K562 (cell line): Measurements from ENCODE around the gene ST14. TPM values are rescaled to one million over a fixed set of nuclear protein-coding genes. Genes with fewer than 3 reads are reported as not detected.

ENCODE experiments used
- ATAC-seq: fragments of 200-7000 bp; cut with Tn5 transposase; 3 replicates; pipeline ENCODE4 v1.9.1; 2020; ENCODE audit warnings: moderate library complexity
- BruUV-seq: library from RNA; stranded (reverse); fragments of 400-500 nt; replicated peaks from 2 replicates; lab custom pipeline; 2021; lab: Mats Ljungman, UMichigan
- CTCF ChIA-PET: fragments of 300-600 bp; formaldehyde crosslinking; extraction: SDS; loops from one replicate; lab custom pipeline; 2021; ENCODE audit warnings: low intra/inter-chr PET ratio; lab: Yijun Ruan, JAX
- POLR2A ChIA-PET: fragments of 300-600, 350-650 bp; sonication (Branson Sonifier 250); formaldehyde crosslinking; extraction: SDS; loops from one replicate; lab custom pipeline; 2021; ENCODE audit warnings: antibody characterized with exemption, inconsistent platforms; lab: Yijun Ruan, JAX
- DNase-seq, 4 experiments: peaks; one replicate each; pipeline versions ENCODE4 v3.0.0 to v3.0.0-alpha.2; 2011 to 2018; ENCODE audit warnings: low spot score in 3 of 4, mixed read lengths in 3 of 4; ENCODE audit errors: extremely low read depth in 1 of 4
- FAIRE-seq: peaks from 2 replicates; lab custom pipeline; 2011; peaks lifted over from hg19 to GRCh38; lab: Jason Lieb, UNC
- H2AFZ ChIP-seq: 2 replicates; pipeline ENCODE4 v1.6.0; 2011; ENCODE audit warnings: low read depth, low read length, control low read depth, inconsistent platforms
- H3K27ac ChIP-seq: fragments of 200-600 bp; 3 replicates; pipeline ENCODE4 v1.8.0; 2011; ENCODE audit warnings: low read depth, mild to moderate bottlenecking, control low read depth, inconsistent platforms, low read length, moderate library complexity, mixed read lengths; ENCODE audit errors: extremely low read depth
- H3K27me3 ChIP-seq, 2 experiments: fragments of 300-600 bp in 1 of 2; 2 replicates in 1 of 2; 3 replicates in 1 of 2; pipeline versions ENCODE4 v1.6.0 to v1.8.0; 2011; ENCODE audit warnings: inconsistent platforms in 2 of 2, low read length in 2 of 2, mild to moderate bottlenecking in 1 of 2, mixed read lengths in 1 of 2, moderate library complexity in 1 of 2; ENCODE audit not compliant: control insufficient read depth in 2 of 2, insufficient read depth in 2 of 2
- H3K36me3 ChIP-seq: fragments of 300-600 bp; 3 replicates; pipeline ENCODE4 v1.8.0; 2011; ENCODE audit warnings: mild to moderate bottlenecking, low read length, inconsistent platforms; ENCODE audit not compliant: control insufficient read depth, insufficient read depth
- H3K4me1 ChIP-seq, 2 experiments: fragments of 200-600 bp in 1 of 2; replicated peaks in 1 of 2; 2 replicates in 1 of 2; 3 replicates in 1 of 2; pipeline versions ENCODE4 v1.5.1 to v1.8.0; 2011; ENCODE audit warnings: inconsistent platforms in 2 of 2, low read length in 2 of 2, mild to moderate bottlenecking in 1 of 2, mixed read lengths in 1 of 2, moderate library complexity in 1 of 2; ENCODE audit not compliant: control insufficient read depth in 2 of 2, insufficient read depth in 2 of 2
- H3K4me2 ChIP-seq: 2 replicates; pipeline ENCODE4 v1.6.1; 2011; ENCODE audit warnings: low read length, control low read depth, inconsistent platforms, mixed read lengths; ENCODE audit not compliant: insufficient read depth
- H3K4me3 ChIP-seq: fragments of 200-600 bp; sonication (generic), shearing (Covaris generic); 2 replicates; pipeline ENCODE4 v1.5.1; 2016; ENCODE audit warnings: control low read depth, inconsistent platforms
- H3K79me2 ChIP-seq: fragments of 200-600 bp; 3 replicates; pipeline ENCODE4 v1.8.0; 2011; ENCODE audit warnings: low read length, inconsistent platforms; ENCODE audit not compliant: control insufficient read depth, insufficient read depth
- H3K9ac ChIP-seq, 2 experiments: 2 replicates each; pipeline versions ENCODE4 v1.6.0 to v1.6.1; 2011; ENCODE audit warnings: low read depth in 2 of 2, low read length in 2 of 2, control low read depth in 1 of 2, inconsistent platforms in 1 of 2, mild to moderate bottlenecking in 1 of 2, mixed read lengths in 1 of 2; ENCODE audit not compliant: insufficient read depth in 1 of 2
- H3K9me1 ChIP-seq: one replicate; pipeline ENCODE4 v1.6.0; 2011; ENCODE audit warnings: inconsistent platforms, mild to moderate bottlenecking, low read length, moderate library complexity; ENCODE audit not compliant: control insufficient read depth, insufficient read depth
- H3K9me3 ChIP-seq: replicated peaks from 2 replicates; pipeline ENCODE4 v1.5.1; 2011; ENCODE audit warnings: low read depth, low read length, inconsistent platforms; ENCODE audit not compliant: control insufficient read depth, insufficient read depth
- H4K20me1 ChIP-seq: replicated peaks from 2 replicates; pipeline ENCODE4 v1.6.1; 2011; ENCODE audit warnings: low read length, inconsistent platforms, mixed read lengths; ENCODE audit not compliant: control insufficient read depth, insufficient read depth
- U2AF1 ChIP-seq: fragments of 200-400 bp; formaldehyde crosslinking; optimal IDR thresholded peaks from 2 replicates; pipeline ENCODE3; 2017; ENCODE audit warnings: mild to moderate bottlenecking, low read depth, low read length, moderate library complexity
- ZHX1 ChIP-seq: fragments of 150-350 bp; conservative IDR thresholded peaks from 2 replicates; pipeline ENCODE4 v1.6.1; 2014; ENCODE audit warnings: low read length
- ZNF124 ChIP-seq: sonication (generic); formaldehyde crosslinking; IDR thresholded peaks from 2 replicates; pipeline ENCODE4 v1.8.1; 2022; ENCODE audit warnings: missing genetic modification reagents
- WGBS: fragments of 100-300 bp; shearing (Covaris generic); methylation state at CpG from one replicate; pipeline ENCODE4 v1.1.6; 2016; ENCODE audit warnings: low coverage, mixed read lengths; ENCODE audit not compliant: insufficient coverage; ENCODE audit errors: missing lambda C conversion rate; 5-methylcytosine and 5-hydroxymethylcytosine counted together
- in situ Hi-C: fragments of 300-500 bp; cut with MboI; formaldehyde crosslinking; loops from 4 replicates; pipeline ENCODE4 v1.15.0; 2018; ENCODE audit warnings: inconsistent platforms, mixed read lengths
- intact Hi-C: fragments of 100-400 bp; cut with micrococcal nuclease; formaldehyde crosslinking; loops from 2 replicates; pipeline ENCODE4 v1.14.2; 2022
- polyA plus RNA-seq, 8 experiments: library from polyadenylated mRNA; depleted of rRNA in 4 of 8; stranded (reverse) in 5 of 8; unstranded in 3 of 8; fragments of >200 nt; fragmentation: Nextera tagmentation in 2 of 8; fragmentation: Illumina TruSeq in 1 of 8; extraction: Ambion mirVana in 2 of 8; extraction: Trizol in 1 of 8; gene quantifications; 2 replicates each; pipeline versions ENCODE4 v1.2.1 to v1.2.3, GENCODE V29; 2011 to 2014; ENCODE audit warnings: inconsistent platforms in 1 of 8, missing spikeins in 1 of 8
- total RNA-seq, 7 experiments: library from RNA; depleted of rRNA in 6 of 7; stranded (reverse); fragments of >200 nt in 6 of 7; fragmentation: Illumina TruSeq in 2 of 7; extraction: Trizol in 2 of 7; gene quantifications; 2 replicates each; pipeline versions ENCODE4 v1.2.1 to v1.2.3, GENCODE V29; 2011 to 2021; ENCODE audit warnings: low replicate concordance in 1 of 7

ST14 gene
- total and polyA plus RNA-seq, 9 of the 15 experiments (the other 6 are each of a cell fraction or from before 2014, with no cell fraction given): 0.08 to 0.20 TPM; not detected in 7

- no peaks in the 10 kb centered on the region for H3K9me1 ChIP-seq
- no peak overlapping the region for H2AFZ ChIP-seq
- TF ChIP-seq U2AF1: no peak
- TF ChIP-seq ZNF124 (CRISPR knock-in tag): no peak
- TF ChIP-seq ZHX1: no peak
- no peaks in the 10 kb centered on the region for H3K79me2 ChIP-seq
- no peak overlapping the region for H3K4me3 ChIP-seq
- DNase-seq: no peak
- H4K20me1 ChIP-seq: peaks cover 2% of the 10 kb centered on the region
- intact Hi-C loops: no loop called here
- no peak overlapping the region for H3K9ac ChIP-seq
- H3K4me2 ChIP-seq: no peak overlapping the region
- no peaks in the 10 kb centered on the region for H3K36me3 ChIP-seq
- in situ Hi-C loops: no loop called here
- no peak for FAIRE-seq
- ChIA-PET POLR2A (no interaction called here), CTCF (no interaction called here)
- H3K27me3 ChIP-seq: peaks cover 44 to 80% of the 10 kb centered on the region in 2 experiments
- peaks cover 0 to 15% of the 10 kb centered on the region in 2 experiments; a peak in 1 of 5 replicates for H3K4me1 ChIP-seq
- no peak overlapping the region for H3K27ac ChIP-seq
- no peaks in the 10 kb centered on the region for H3K9me3 ChIP-seq
- ATAC-seq: no peak
- BruUV-seq: no TSS peak
- 21% methylated on average over 20 of the region's 29 CpGs for WGBS
These were observed 30.8 kb downstream of the ST14 start for GRCh38 chr11:130190371-130190881.
